Neural cell (in vitro differentiated cells): ENCODE data around the gene DMGDH. TPM values are rescaled to one million over a fixed set of nuclear protein-coding genes. Genes with fewer than 3 reads are reported as not detected.

Source experiments
- H2AFZ ChIP-seq: fragments of 200-600, 300-800 bp; sonication (generic), shearing (Covaris generic); 2 replicates; pipeline ENCODE4 v1.6.0; 2014; ENCODE audit warnings: low read depth, mild to moderate bottlenecking, antibody characterized with exemption, low read length, moderate library complexity
- H3F3A ChIP-seq: fragments of 200-600 bp; shearing (Covaris generic); 2 replicates; pipeline ENCODE4 v1.6.1; 2016; ENCODE audit warnings: mild to moderate bottlenecking, moderate library complexity, mixed read lengths, antibody characterized with exemption, low read length; ENCODE audit not compliant: insufficient read depth, poor library complexity, severe bottlenecking
- H3K27ac ChIP-seq: fragments of 200-600, 300-800 bp; sonication (generic), shearing (Covaris generic); 2 replicates; pipeline ENCODE4 v1.5.1; 2014; ENCODE audit warnings: mild to moderate bottlenecking, low read length, moderate library complexity
- H3K27me3 ChIP-seq: fragments of 300-800, 200-600 bp; sonication (generic), shearing (Covaris generic); 2 replicates; pipeline ENCODE4 v1.6.0; 2014; ENCODE audit warnings: mild to moderate bottlenecking, low read depth, low read length, moderate library complexity; ENCODE audit not compliant: insufficient read depth
- H3K36me3 ChIP-seq: fragments of 300-800, 200-600 bp; sonication (generic), shearing (Covaris generic); 2 replicates; pipeline ENCODE4 v1.5.1; 2014; ENCODE audit warnings: mild to moderate bottlenecking, antibody characterized with exemption, low read length, moderate library complexity; ENCODE audit not compliant: insufficient read depth
- H3K4me2 ChIP-seq: fragments of 300-800, 200-600 bp; sonication (generic), shearing (Covaris generic); 2 replicates; pipeline ENCODE4 v1.6.0; 2014; ENCODE audit warnings: mild to moderate bottlenecking, low read length
- H3K4me3 ChIP-seq: fragments of 300-800, 200-600 bp; sonication (generic), shearing (Covaris generic); 2 replicates; pipeline ENCODE4 v1.5.1; 2014; ENCODE audit warnings: mild to moderate bottlenecking, low read length, moderate library complexity
- H3K79me2 ChIP-seq: fragments of 200-600 bp; shearing (Covaris generic); replicated peaks from 2 replicates; pipeline ENCODE4 v1.6.0; 2014; ENCODE audit warnings: mild to moderate bottlenecking, low read length, moderate library complexity; ENCODE audit not compliant: insufficient read depth
- H3K9ac ChIP-seq: fragments of 300-800, 200-600 bp; sonication (generic), shearing (Covaris generic); 2 replicates; pipeline ENCODE4 v1.6.1; 2016; ENCODE audit warnings: mild to moderate bottlenecking, low read length, mixed read lengths
- H3K9me2 ChIP-seq: fragments of 200-600 bp; shearing (Covaris generic); 2 replicates; pipeline ENCODE4 v1.6.1; 2016; ENCODE audit warnings: mild to moderate bottlenecking, low read length, mixed read lengths; ENCODE audit not compliant: insufficient read depth
- H3K9me3 ChIP-seq: fragments of 200-600, 300-800 bp; sonication (generic), shearing (Covaris generic); 2 replicates; pipeline ENCODE4 v1.6.1; 2016; ENCODE audit warnings: mild to moderate bottlenecking, mixed run types, low read length, moderate library complexity, mixed read lengths
- H4K20me1 ChIP-seq: fragments of 200-600 bp; shearing (Covaris generic); 2 replicates; pipeline ENCODE4 v1.6.1; 2016; ENCODE audit warnings: mild to moderate bottlenecking, mixed run types; ENCODE audit not compliant: insufficient read depth
- CTCF ChIP-seq: fragments of 450-650 bp; IDR thresholded peaks from 2 replicates; pipeline ENCODE4 v1.5.1; 2014; ENCODE audit warnings: antibody characterized with exemption, mild to moderate bottlenecking, moderate library complexity; ENCODE audit not compliant: poor library complexity, severe bottlenecking
- EP300 ChIP-seq: fragments of 450-650 bp; conservative IDR thresholded peaks from 2 replicates; pipeline ENCODE4 v1.6.1; 2014; ENCODE audit warnings: antibody characterized with exemption, mild to moderate bottlenecking, moderate library complexity; ENCODE audit not compliant: poor library complexity, severe bottlenecking
- EZH2 ChIP-seq: fragments of 200-600, 300-800 bp; shearing (Covaris generic), sonication (generic); IDR thresholded peaks from 2 replicates; pipeline ENCODE4 v1.6.1; 2014; ENCODE audit warnings: antibody characterized with exemption, low read length, borderline replicate concordance, mild to moderate bottlenecking; ENCODE audit not compliant: insufficient read depth, poor library complexity, severe bottlenecking
- MXI1 ChIP-seq: fragments of 450-650 bp; conservative IDR thresholded peaks from 2 replicates; pipeline ENCODE4 v1.6.1; 2014; ENCODE audit warnings: antibody characterized with exemption, mild to moderate bottlenecking; ENCODE audit not compliant: poor library complexity, severe bottlenecking
- POLR2AphosphoS5 ChIP-seq: IDR thresholded peaks from 2 replicates; pipeline ENCODE4 v1.6.1; 2012
- RAD21 ChIP-seq: fragments of 450-650 bp; conservative IDR thresholded peaks from 2 replicates; pipeline ENCODE4 v1.6.1; 2014; ENCODE audit warnings: antibody characterized with exemption, mild to moderate bottlenecking, moderate library complexity
- REST ChIP-seq: IDR thresholded peaks from 2 replicates; pipeline ENCODE4 v1.6.1; 2012; ENCODE audit warnings: borderline replicate concordance
- SMC3 ChIP-seq: fragments of 450-650 bp; conservative IDR thresholded peaks from 2 replicates; pipeline ENCODE4 v1.6.1; 2014; ENCODE audit warnings: antibody characterized with exemption, mild to moderate bottlenecking, moderate library complexity; ENCODE audit not compliant: poor library complexity
- TAF1 ChIP-seq: IDR thresholded peaks from 2 replicates; pipeline ENCODE4 v1.6.1; 2012; ENCODE audit warnings: low read depth
- polyA plus RNA-seq: library from polyadenylated mRNA; depleted of rRNA; stranded (reverse); fragments of >200 nt; gene quantifications from 2 replicates; pipeline ENCODE4 v1.2.3, GENCODE V29; 2014

DMGDH gene
- polyA plus RNA-seq, 1 donor from 2014 or later, result 0.93 TPM

- H3K9ac ChIP-seq, result no peak overlapping the region
- H2AFZ ChIP-seq, result no peak overlapping the region
- H3K4me2 ChIP-seq, result no peak overlapping the region
- H4K20me1 ChIP-seq, result no peaks in the 10 kb centered on the region
- H3K27me3 ChIP-seq, result no peaks in the 10 kb centered on the region
- H3K4me3 ChIP-seq, result no peak overlapping the region
- H3F3A ChIP-seq, result no peaks in the 10 kb centered on the region
- H3K9me3 ChIP-seq, result no peaks in the 10 kb centered on the region
- no peaks in the 10 kb centered on the region for H3K9me2 ChIP-seq
- H3K36me3 ChIP-seq, result no peaks in the 10 kb centered on the region
- no peaks in the 10 kb centered on the region for H3K79me2 ChIP-seq
- no peak overlapping the region for H3K27ac ChIP-seq
- TF ChIP-seq RAD21 (no peak), EZH2 (no peak), EP300 (no peak), POLR2AphosphoS5 (no peak), CTCF (no peak), MXI1 (no peak), SMC3 (no peak), REST (no peak), TAF1 (no peak)
Observed at GRCh38 chr5:78956901-78957300, 112.6 kb downstream of the DMGDH start.

GRCh38 chr5:78953092-78953800, 116.2 kb downstream of the DMGDH start:
- no peak overlapping the region for H3K9ac ChIP-seq
- H3K9me2 ChIP-seq, result no peaks in the 10 kb centered on the region
- no peaks in the 10 kb centered on the region for H4K20me1 ChIP-seq
- no peaks in the 10 kb centered on the region for H3F3A ChIP-seq
- H3K27me3 ChIP-seq, result no peaks in the 10 kb centered on the region
- H3K27ac ChIP-seq, result no peak overlapping the region
- no peaks in the 10 kb centered on the region for H3K9me3 ChIP-seq
- H3K4me2 ChIP-seq, result no peak overlapping the region
- TF ChIP-seq TAF1, result no peak
- no peak overlapping the region for H2AFZ ChIP-seq
- H3K79me2 ChIP-seq, result no peaks in the 10 kb centered on the region
- no peak overlapping the region for H3K4me3 ChIP-seq
- H3K36me3 ChIP-seq, result no peaks in the 10 kb centered on the region

Other genes with a start within 250 kb of the DMGDH start
- 4.9 and 8.7 TPM in 2 replicates for gene ARSB, start 84.4 kb downstream of the DMGDH start, polyA plus RNA-seq
- not detected in 2 replicates for gene BHMT2, start 93 bp upstream of the DMGDH start, polyA plus RNA-seq
- not detected in 2 replicates for gene BHMT, start 42.1 kb upstream of the DMGDH start, polyA plus RNA-seq
- 16.1 and 19.3 TPM in 2 replicates for gene JMY, start 166.5 kb upstream of the DMGDH start, polyA plus RNA-seq